Heart left ventricle (tissue), 13 donors: Measurements from ENCODE around the gene RAP1B.

Experiments
- POLR2A ChIP-seq, 2 donors: fragments of 450-650 bp; IDR thresholded peaks; one replicate each; pipeline ENCODE4 v1.6.1; 2017; ENCODE audit warnings: antibody characterized with exemption in 2 of 2, mild to moderate bottlenecking in 2 of 2, moderate library complexity in 2 of 2
- TF ChIP-seq, protein P1 (sequence below), 12 donors: fragments of 200-600 bp; sonication (generic) in 4 of 12; IDR thresholded peaks; one replicate each; pipeline versions ENCODE4 v1.5.0 to v1.8.0; 2018 to 2022; ENCODE audit warnings: antibody characterized with exemption in 12 of 12, mild to moderate bottlenecking in 5 of 12
- donor health status: ischemic (EF 13 %, LVEDD 7.1; RV severe dilation, severe dysfunction).
- donor health status: DM: no; HTN: yes; CAD: no.
- donor health status: DM: no; HTN: no; CAD: no.
- donor health status: ischemic (EF 25% LVEDD 6.9; RV normal size, moderate dysfunction).
- donor health status: ischemic (EF 25% LVEDD 5.7; RV mildly dilated, moderate dysfunction).
- donor health status: ischemic (EF 35%, LVEDD 5.7; RV mildly dilated, moderate dysfunction).
- donor health status: nonischemic (EF 11% LVEDD 7.7; RV severe dilation, severe dysfunction).
- donor health status: DM: yes; HTN: yes; CAD: no.
- donor health status: PGD.
- donor health status: ischemic (EF 29% LVEDD 5.4; RV normal size, mild dysfunction).
- donor health status: nonischemic (EF 23%, LVEDD 6.1; RV moderate dilation, normal function).

DNA sequence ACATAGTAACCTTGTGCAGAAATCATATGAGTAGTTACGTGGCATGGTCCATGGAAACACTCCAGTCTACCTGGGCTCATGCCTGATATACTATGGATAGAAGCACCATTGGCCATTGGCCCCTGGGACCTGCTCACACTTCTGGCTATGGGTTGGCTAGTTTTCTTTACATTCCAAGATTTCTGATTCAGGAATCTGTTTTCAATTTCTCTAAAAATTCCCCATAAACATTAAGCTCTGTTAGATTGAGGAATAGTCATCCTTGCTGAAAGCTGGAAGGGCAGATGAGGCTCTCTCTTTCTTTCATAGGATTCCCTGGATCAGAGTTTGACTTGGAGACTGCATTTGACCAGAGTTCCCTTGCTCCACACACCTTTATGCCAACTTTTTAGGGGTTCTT is 37.3 kb upstream of the RAP1B start:
- no peak for TF ChIP-seq POLR2A (IDR thresholded peaks at IDR 0.05)
- TF ChIP-seq, protein P1, sequence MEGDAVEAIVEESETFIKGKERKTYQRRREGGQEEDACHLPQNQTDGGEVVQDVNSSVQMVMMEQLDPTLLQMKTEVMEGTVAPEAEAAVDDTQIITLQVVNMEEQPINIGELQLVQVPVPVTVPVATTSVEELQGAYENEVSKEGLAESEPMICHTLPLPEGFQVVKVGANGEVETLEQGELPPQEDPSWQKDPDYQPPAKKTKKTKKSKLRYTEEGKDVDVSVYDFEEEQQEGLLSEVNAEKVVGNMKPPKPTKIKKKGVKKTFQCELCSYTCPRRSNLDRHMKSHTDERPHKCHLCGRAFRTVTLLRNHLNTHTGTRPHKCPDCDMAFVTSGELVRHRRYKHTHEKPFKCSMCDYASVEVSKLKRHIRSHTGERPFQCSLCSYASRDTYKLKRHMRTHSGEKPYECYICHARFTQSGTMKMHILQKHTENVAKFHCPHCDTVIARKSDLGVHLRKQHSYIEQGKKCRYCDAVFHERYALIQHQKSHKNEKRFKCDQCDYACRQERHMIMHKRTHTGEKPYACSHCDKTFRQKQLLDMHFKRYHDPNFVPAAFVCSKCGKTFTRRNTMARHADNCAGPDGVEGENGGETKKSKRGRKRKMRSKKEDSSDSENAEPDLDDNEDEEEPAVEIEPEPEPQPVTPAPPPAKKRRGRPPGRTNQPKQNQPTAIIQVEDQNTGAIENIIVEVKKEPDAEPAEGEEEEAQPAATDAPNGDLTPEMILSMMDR (IDR thresholded peaks at IDR 0.05), result no peak
